PC-9 (cell line): ENCODE results near the gene CDH13.

Source experiments
- EZH2 ChIP-seq: fragments of 200-600 bp; sonication (generic); IDR thresholded peaks from 2 replicates; pipeline ENCODE4 v1.8.0; 2017; ENCODE audit warnings: antibody characterized with exemption, low read depth
- TF ChIP-seq, protein P1 (sequence below): fragments of 200-600 bp; sonication (generic); conservative IDR thresholded peaks from 2 replicates; pipeline ENCODE4 v1.6.1; 2017; ENCODE audit warnings: mixed run types, antibody characterized with exemption, mild to moderate bottlenecking, moderate library complexity

DNA sequence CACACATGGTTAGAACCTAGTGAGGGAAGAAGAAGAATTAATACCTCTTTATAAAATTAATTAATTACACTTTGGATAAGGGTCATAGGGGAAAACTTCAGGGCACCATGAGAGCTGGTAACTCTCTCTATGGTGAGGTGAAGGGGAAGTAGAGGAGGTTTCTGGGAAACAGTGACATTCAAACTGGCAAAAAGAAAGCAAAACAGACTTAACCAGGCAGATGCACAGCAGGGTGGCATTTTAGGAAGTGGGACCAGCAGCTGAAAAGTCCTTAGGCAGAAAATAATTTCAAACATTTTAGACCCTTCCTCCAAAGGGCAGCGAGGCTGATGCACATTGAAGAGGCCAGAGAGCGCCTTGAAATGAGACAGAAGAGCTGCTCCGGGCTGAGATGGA is 157.8 kb downstream of the CDH13 start:
- TF ChIP-seq EZH2: no peak
- TF ChIP-seq, protein P1, sequence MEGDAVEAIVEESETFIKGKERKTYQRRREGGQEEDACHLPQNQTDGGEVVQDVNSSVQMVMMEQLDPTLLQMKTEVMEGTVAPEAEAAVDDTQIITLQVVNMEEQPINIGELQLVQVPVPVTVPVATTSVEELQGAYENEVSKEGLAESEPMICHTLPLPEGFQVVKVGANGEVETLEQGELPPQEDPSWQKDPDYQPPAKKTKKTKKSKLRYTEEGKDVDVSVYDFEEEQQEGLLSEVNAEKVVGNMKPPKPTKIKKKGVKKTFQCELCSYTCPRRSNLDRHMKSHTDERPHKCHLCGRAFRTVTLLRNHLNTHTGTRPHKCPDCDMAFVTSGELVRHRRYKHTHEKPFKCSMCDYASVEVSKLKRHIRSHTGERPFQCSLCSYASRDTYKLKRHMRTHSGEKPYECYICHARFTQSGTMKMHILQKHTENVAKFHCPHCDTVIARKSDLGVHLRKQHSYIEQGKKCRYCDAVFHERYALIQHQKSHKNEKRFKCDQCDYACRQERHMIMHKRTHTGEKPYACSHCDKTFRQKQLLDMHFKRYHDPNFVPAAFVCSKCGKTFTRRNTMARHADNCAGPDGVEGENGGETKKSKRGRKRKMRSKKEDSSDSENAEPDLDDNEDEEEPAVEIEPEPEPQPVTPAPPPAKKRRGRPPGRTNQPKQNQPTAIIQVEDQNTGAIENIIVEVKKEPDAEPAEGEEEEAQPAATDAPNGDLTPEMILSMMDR: no peak
